Body of pancreas (tissue), 4 donors: Measurements from ENCODE around the gene KIF25. TPM values are rescaled to one million over a fixed set of nuclear protein-coding genes. Genes with fewer than 3 reads are reported as not detected.

Experiments used
- ATAC-seq: fragments of 150-250 bp; one replicate; pipeline ENCODE4 v1.9.1; 2016
- DNase-seq, 4 donors: peaks; one replicate each; pipeline ENCODE4 v3.0.0-alpha.2; 2019
- H3K27ac ChIP-seq, 4 donors: fragments of 200-600 bp; sonication (generic); 1 replicate in 3 of 4; 2 replicates in 1 of 4; pipeline versions ENCODE4 v1.5.1 to v1.6.1; 2016 to 2019; ENCODE audit warnings: mild to moderate bottlenecking in 1 of 4, mixed read lengths in 1 of 4, moderate library complexity in 1 of 4
- H3K27me3 ChIP-seq, 2 donors: fragments of 200-600 bp; sonication (generic); one replicate each; pipeline ENCODE4 v1.6.0; 2016; ENCODE audit warnings: mild to moderate bottlenecking in 1 of 2
- H3K36me3 ChIP-seq, 2 donors: fragments of 200-600 bp; sonication (generic); replicated peaks in 1 of 2; 2 replicates each; pipeline ENCODE4 v1.5.1; 2016; ENCODE audit warnings: low read depth in 2 of 2; ENCODE audit not compliant: insufficient read depth in 1 of 2
- H3K4me1 ChIP-seq: fragments of 200-600 bp; sonication (generic); one replicate; pipeline ENCODE4 v1.6.0; 2016
- H3K4me3 ChIP-seq, 2 donors: fragments of 200-600 bp; sonication (generic); 1 replicate in 1 of 2; 2 replicates in 1 of 2; pipeline ENCODE4 v1.5.1; 2016 to 2019
- H3K9me3 ChIP-seq, 3 donors: fragments of 200-600 bp; sonication (generic); 1 replicate in 2 of 3; 2 replicates in 1 of 3; pipeline ENCODE4 v1.5.1; 2016
- CTCF ChIP-seq, 7 experiments: fragments of 450-650 bp in 4 of 7; fragments of 200-600 bp in 3 of 7; sonication (generic) in 3 of 7; IDR thresholded peaks; one replicate each; pipeline ENCODE4 v1.5.1; 2016 to 2019; ENCODE audit warnings: antibody characterized with exemption in 7 of 7
- POLR2A ChIP-seq, 3 donors: fragments of 450-650 bp; IDR thresholded peaks; one replicate each; pipeline ENCODE4 v1.6.1; 2016; ENCODE audit warnings: antibody characterized with exemption in 3 of 3, mild to moderate bottlenecking in 2 of 3
- WGBS, 2 donors: methylation state at CpG; one replicate each; pipeline ENCODE4 v1.1.5; 2017; 5-methylcytosine and 5-hydroxymethylcytosine counted together
- intact Hi-C: fragments of 100-400 bp; cut with DNase I; formaldehyde crosslinking; loops from one replicate; pipeline ENCODE4 v1.15.1; 2023
- total RNA-seq, 2 donors: library from RNA; depleted of rRNA; stranded (reverse); fragments of >200 nt; gene quantifications; one replicate each; pipeline ENCODE4 v1.1.0, GENCODE V29; 2016

KIF25 gene
- total RNA-seq, 2 donors from 2014 or later, result 1.8 TPM; not detected in 1

DNA sequence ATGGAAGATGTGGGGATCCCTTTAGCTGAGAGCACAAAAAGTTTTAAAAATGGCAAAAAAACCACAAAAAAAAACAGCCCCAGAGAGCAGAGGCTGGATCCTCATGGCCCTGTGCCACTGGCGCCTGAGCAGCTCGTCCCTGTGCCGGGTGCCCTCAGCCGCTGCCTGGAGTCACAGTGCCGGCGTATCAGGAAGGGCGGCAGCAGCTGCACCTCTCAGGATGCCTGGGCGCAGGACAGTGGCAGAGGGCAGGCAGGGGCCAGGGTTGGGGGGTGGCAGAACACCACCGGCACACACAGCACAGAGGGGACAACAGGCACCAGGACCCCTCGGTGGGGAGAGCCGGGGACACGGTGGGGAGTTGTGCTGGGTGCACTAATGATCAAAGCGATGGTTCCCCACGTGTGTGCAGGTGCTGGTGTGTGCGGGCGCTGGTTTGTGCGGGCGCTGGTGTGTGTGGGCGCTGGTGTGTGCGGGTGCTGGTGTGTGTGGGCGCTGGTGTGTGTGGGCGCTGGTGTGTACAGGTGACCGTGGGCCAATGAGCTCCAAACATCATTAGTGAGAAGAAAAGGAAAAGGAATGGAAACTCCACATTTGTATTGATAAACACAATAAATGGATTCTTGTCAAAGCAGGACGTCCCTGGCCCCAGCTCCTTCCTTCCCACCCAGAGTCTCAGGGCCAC, 83.1 kb downstream of the KIF25 start:
- intact Hi-C loops, result no loop called here
- no peaks in the 10 kb centered on the region for H3K36me3 ChIP-seq
- DNase-seq, result no peak
- TF ChIP-seq CTCF (IDR thresholded peaks at IDR 0.05) (no peak), POLR2A (IDR thresholded peaks at IDR 0.05) (no peak)
- H3K27me3 ChIP-seq, result no peaks in the 10 kb centered on the region
- no peak for ATAC-seq
- H3K9me3 ChIP-seq, result no peaks in the 10 kb centered on the region
- H3K4me3 ChIP-seq, result no peak overlapping the region
- no peak overlapping the region for H3K27ac ChIP-seq
- WGBS, 2 donors, result 86 to 87% methylated on average over 19 to 23 of the region's 24 CpGs
- H3K4me1 ChIP-seq, result no peaks in the 10 kb centered on the region

DNA sequence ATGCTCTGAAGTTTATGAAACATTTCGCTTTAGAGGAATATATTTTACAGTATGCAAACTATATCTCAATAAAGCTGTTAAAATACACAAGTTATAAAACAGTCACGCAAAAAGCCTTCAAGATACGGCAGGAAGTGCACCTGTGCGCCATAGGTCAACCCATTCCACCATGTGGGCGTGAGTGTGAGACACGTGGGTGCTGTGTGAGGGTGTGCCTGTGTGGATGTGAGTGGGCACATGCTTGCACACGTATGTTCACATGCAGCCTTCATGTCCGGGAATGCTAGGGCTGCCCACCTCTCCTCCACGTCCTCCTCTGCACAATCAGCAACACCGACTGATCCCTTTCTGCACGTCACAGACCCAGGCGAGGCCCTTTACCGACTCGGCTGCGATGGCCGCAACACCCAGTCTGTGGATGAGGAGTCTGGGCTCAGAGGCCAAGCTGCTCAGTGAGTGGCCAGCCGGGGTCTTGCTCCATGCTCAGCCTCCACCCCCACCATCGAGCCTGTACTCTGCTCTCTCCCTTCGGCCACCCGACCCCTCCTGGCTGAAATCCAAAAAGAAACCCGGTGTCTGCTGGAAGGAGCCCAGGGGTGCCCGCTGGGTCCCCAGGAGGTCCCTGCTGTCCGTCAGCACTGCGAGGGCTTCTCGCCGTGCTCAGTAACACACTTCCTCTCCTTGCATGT, 84.5 kb downstream of the KIF25 start:
- intact Hi-C loops, result no loop called here
- no peak for ATAC-seq
- no peak for DNase-seq
- Histone ChIP-seq H3K4me1 (no peaks in the 10 kb centered on the region), H3K27ac (no peak overlapping the region), H3K4me3 (no peak overlapping the region), H3K36me3 (no peaks in the 10 kb centered on the region), H3K27me3 (no peaks in the 10 kb centered on the region), H3K9me3 (no peaks in the 10 kb centered on the region)
- WGBS, 2 donors, result 75 to 81% methylated on average over 23 to 25 of the region's 26 CpGs
- TF ChIP-seq CTCF (IDR thresholded peaks at IDR 0.05) (no peak), POLR2A (IDR thresholded peaks at IDR 0.05) (no peak)

DNA sequence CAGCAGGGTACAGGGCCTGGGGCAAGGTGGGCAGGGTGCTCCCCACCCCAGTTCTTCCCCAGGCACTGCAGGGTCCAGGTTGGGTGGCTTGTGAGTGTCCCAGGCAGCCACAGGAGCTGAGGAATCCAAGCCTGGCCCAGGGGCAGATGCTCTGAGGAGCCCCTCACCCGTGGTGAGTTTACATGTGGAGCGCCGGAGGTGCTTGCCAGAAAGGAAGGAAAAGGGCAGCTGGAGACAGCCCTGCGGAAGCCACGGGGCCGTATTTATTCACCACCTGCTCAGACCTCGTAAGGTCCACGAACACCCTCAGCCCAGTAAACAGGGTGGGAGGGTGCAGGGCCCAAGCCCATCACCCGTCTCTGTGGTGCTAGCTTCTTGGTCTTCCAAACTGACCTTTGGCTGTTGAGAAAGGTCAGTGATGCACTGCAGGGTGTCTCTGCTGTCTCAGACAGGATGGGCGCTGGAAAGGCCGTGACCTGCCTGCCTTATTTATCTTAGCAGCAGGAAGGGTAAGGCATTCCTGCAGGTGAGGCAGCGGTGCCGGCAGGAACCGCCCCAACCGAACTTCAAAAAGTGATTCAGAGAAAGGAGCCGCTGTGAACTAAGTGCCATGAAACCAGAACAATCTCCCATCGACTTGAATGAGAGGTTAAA, 85.5 kb downstream of the KIF25 start:
- DNase-seq, result no peak
- TF ChIP-seq POLR2A (IDR thresholded peaks at IDR 0.05), result no peak
- TF ChIP-seq CTCF (IDR thresholded peaks at IDR 0.05), result no peak
- no peak for ATAC-seq

GRCh38 chr6:168083514-168083885, 86.0 kb downstream of the KIF25 start:
- Histone ChIP-seq H3K36me3 (no peaks in the 10 kb centered on the region), H3K27me3 (no peaks in the 10 kb centered on the region), H3K27ac (no peak overlapping the region), H3K4me3 (no peak overlapping the region), H3K9me3 (no peaks in the 10 kb centered on the region), H3K4me1 (no peaks in the 10 kb centered on the region)
- 57 to 59% methylated on average over 4 to 5 of the region's 5 CpGs for WGBS, 2 donors
- DNase-seq, result no peak
- no peak for TF ChIP-seq POLR2A (IDR thresholded peaks at IDR 0.05)
- intact Hi-C loops, result no loop called here
- no peak for ATAC-seq

More for the DNA sequence above, 85.5 kb downstream of the KIF25 start:
- WGBS, 2 donors, result 64 to 84% methylated on average over 10 to 17 of the region's 17 CpGs
- Histone ChIP-seq H3K27me3 (no peaks in the 10 kb centered on the region), H3K4me1 (no peaks in the 10 kb centered on the region), H3K27ac (no peak overlapping the region), H3K36me3 (no peaks in the 10 kb centered on the region), H3K4me3 (no peak overlapping the region), H3K9me3 (no peaks in the 10 kb centered on the region)
- intact Hi-C loops, result no loop called here

- Histone ChIP-seq H3K4me3 (no peak overlapping the region), H3K36me3 (no peaks in the 10 kb centered on the region), H3K4me1 (no peaks in the 10 kb centered on the region), H3K9me3 (no peaks in the 10 kb centered on the region), H3K27ac (no peak overlapping the region), H3K27me3 (no peaks in the 10 kb centered on the region)
- WGBS, 2 donors, result 80 to 86% methylated on average over 14 to 19 of the region's 19 CpGs
- no peak for TF ChIP-seq POLR2A (IDR thresholded peaks at IDR 0.05)
- no peak for TF ChIP-seq CTCF (IDR thresholded peaks at IDR 0.05)
- DNase-seq, result no peak
- intact Hi-C loops, result no loop called here
- ATAC-seq, result no peak
Observed at GRCh38 chr6:168084465-168085160, 87.1 kb downstream of the KIF25 start.
